OCI-LY1 (cell line): ENCODE measurements around the gene ZBTB47.

Experiments
- H2AFZ ChIP-seq: fragments of 200-600 bp; sonication (generic), shearing (Covaris generic); 2 replicates; pipeline ENCODE4 v1.6.0; 2014; ENCODE audit warnings: antibody characterized with exemption, mild to moderate bottlenecking, low read length
- H3F3A ChIP-seq: fragments of 200-600 bp; sonication (generic), shearing (Covaris generic); 2 replicates; pipeline ENCODE4 v1.6.0; 2014; ENCODE audit warnings: mild to moderate bottlenecking, antibody characterized with exemption, low read length, moderate library complexity; ENCODE audit not compliant: insufficient read depth
- H3K27ac ChIP-seq: fragments of 200-600 bp; sonication (generic); 2 replicates; pipeline ENCODE4 v1.5.1; 2014; ENCODE audit warnings: low read length, mixed run types, mild to moderate bottlenecking, low read depth; ENCODE audit not compliant: poor library complexity, severe bottlenecking
- H3K27me3 ChIP-seq: fragments of 200-600 bp; sonication (generic); 2 replicates; pipeline ENCODE4 v1.6.0; 2014; ENCODE audit warnings: antibody characterized with exemption, mild to moderate bottlenecking, low read length, moderate library complexity; ENCODE audit not compliant: insufficient read depth
- H3K36me3 ChIP-seq: fragments of 200-600 bp; sonication (generic); 2 replicates; pipeline ENCODE4 v1.6.1; 2014; ENCODE audit warnings: mild to moderate bottlenecking, antibody characterized with exemption, low read length, moderate library complexity, mixed read lengths; ENCODE audit not compliant: insufficient read depth
- H3K4me1 ChIP-seq: fragments of 200-600 bp; sonication (generic); 2 replicates; pipeline ENCODE4 v1.5.1; 2014; ENCODE audit warnings: mild to moderate bottlenecking, low read length, moderate library complexity; ENCODE audit not compliant: insufficient read depth, severe bottlenecking
- H3K4me2 ChIP-seq: fragments of 200-600 bp; sonication (generic), shearing (Covaris generic); 2 replicates; pipeline ENCODE4 v1.6.1; 2014; ENCODE audit warnings: low read length
- H3K4me3 ChIP-seq: fragments of 200-600 bp; sonication (generic); 2 replicates; pipeline ENCODE4 v1.5.1; 2014; ENCODE audit warnings: low read length, low read depth, mild to moderate bottlenecking, mixed read lengths; ENCODE audit not compliant: poor library complexity, severe bottlenecking
- H3K79me2 ChIP-seq: fragments of 200-600 bp; shearing (Covaris generic); 2 replicates; pipeline ENCODE4 v1.6.1; 2016; ENCODE audit warnings: mixed run types, low read length, mixed read lengths; ENCODE audit not compliant: insufficient read depth
- H3K9ac ChIP-seq: fragments of 200-600 bp; sonication (generic), shearing (Covaris generic); 2 replicates; pipeline ENCODE4 v1.6.1; 2014; ENCODE audit warnings: mild to moderate bottlenecking, low read length, mixed read lengths
- H3K9me2 ChIP-seq: fragments of 200-600 bp; sonication (generic), shearing (Covaris generic); 2 replicates; pipeline ENCODE4 v1.6.1; 2014; ENCODE audit warnings: low read depth, mild to moderate bottlenecking, low read length, mixed read lengths
- H3K9me3 ChIP-seq: fragments of 200-600 bp; shearing (Covaris generic); 2 replicates; pipeline ENCODE4 v1.6.1; 2014; ENCODE audit warnings: low read length, mixed read lengths
- H4K20me1 ChIP-seq: fragments of 200-600 bp; sonication (generic), shearing (Covaris generic); 2 replicates; pipeline ENCODE4 v1.6.0; 2016; ENCODE audit warnings: mild to moderate bottlenecking, low read length; ENCODE audit not compliant: insufficient read depth
- EZH2 ChIP-seq: fragments of 200-600 bp; sonication (generic), shearing (Covaris generic); IDR thresholded peaks from 2 replicates; pipeline ENCODE4 v1.8.0; 2017; ENCODE audit warnings: borderline replicate concordance, mixed run types, mild to moderate bottlenecking, antibody characterized with exemption, low read length, moderate library complexity, mixed read lengths
- TF ChIP-seq, protein P1 (sequence below): fragments of 200-600 bp; sonication (generic), shearing (Covaris generic); IDR thresholded peaks from 2 replicates; pipeline ENCODE4 v1.5.1; 2017; ENCODE audit warnings: mild to moderate bottlenecking, antibody characterized with exemption, low read length, moderate library complexity, mixed read lengths

ZBTB47 gene

DNA sequence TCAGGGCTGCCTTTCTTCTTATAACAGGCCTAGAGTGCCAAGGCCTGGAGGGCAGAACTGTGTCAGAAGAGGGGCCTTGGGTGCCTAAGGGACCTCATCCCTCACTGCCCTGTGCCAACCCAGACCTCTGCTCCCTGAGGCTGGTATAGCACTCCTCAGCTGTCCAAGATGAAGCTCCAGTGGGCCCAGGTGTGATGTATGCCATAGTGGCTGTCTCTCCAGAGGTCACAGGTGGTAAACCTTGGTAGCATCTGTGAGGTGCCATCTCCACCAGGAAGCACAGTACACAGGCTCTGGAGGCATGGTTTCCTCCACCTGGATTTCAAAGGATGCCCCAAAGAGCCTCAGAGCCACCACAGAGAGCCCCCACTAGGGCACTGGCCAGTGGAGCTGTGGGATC is 19.6 kb downstream of the ZBTB47 start:
- H3F3A ChIP-seq, result no peaks in the 10 kb centered on the region
- no peaks in the 10 kb centered on the region for H3K27me3 ChIP-seq
- H3K9me3 ChIP-seq, result no peaks in the 10 kb centered on the region
- H3K4me1 ChIP-seq, result no peaks in the 10 kb centered on the region
- no peak overlapping the region for H3K4me2 ChIP-seq
- H3K9me2 ChIP-seq, result no peaks in the 10 kb centered on the region
- H3K79me2 ChIP-seq, result no peaks in the 10 kb centered on the region
- H2AFZ ChIP-seq, result no peak overlapping the region
- no peaks in the 10 kb centered on the region for H4K20me1 ChIP-seq
- H3K4me3 ChIP-seq, result no peak overlapping the region
- H3K27ac ChIP-seq, result no peak overlapping the region
- H3K36me3 ChIP-seq, result no peaks in the 10 kb centered on the region; the same call in 1 of the 2 replicates
- TF ChIP-seq, protein P1, sequence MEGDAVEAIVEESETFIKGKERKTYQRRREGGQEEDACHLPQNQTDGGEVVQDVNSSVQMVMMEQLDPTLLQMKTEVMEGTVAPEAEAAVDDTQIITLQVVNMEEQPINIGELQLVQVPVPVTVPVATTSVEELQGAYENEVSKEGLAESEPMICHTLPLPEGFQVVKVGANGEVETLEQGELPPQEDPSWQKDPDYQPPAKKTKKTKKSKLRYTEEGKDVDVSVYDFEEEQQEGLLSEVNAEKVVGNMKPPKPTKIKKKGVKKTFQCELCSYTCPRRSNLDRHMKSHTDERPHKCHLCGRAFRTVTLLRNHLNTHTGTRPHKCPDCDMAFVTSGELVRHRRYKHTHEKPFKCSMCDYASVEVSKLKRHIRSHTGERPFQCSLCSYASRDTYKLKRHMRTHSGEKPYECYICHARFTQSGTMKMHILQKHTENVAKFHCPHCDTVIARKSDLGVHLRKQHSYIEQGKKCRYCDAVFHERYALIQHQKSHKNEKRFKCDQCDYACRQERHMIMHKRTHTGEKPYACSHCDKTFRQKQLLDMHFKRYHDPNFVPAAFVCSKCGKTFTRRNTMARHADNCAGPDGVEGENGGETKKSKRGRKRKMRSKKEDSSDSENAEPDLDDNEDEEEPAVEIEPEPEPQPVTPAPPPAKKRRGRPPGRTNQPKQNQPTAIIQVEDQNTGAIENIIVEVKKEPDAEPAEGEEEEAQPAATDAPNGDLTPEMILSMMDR, result no peak
- TF ChIP-seq EZH2, result no peak
- no peak overlapping the region for H3K9ac ChIP-seq

DNA sequence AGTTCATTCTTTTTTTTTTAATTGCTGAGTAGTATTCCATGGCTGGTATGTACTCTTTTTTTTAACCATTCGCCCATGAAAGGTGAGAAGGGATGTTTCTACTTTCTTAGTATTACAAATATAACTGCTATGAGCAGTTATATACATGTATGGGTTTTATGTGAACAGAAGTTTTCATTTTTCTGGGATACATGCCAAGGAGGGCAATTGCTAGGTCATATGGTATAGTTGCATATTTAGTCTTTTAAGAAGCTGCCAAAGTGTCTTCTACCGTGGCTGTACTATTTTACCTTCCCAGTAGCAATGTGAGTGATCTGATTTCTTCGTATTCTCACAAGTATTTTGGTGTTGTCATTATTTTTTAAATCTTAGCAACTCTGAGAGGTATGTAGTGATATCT is 20.6 kb downstream of the ZBTB47 start:
- H3K9ac ChIP-seq, result no peak overlapping the region
- no peak overlapping the region for H2AFZ ChIP-seq
- no peaks in the 10 kb centered on the region for H3K79me2 ChIP-seq
- H3F3A ChIP-seq, result no peaks in the 10 kb centered on the region
- H3K27ac ChIP-seq, result no peak overlapping the region
- H3K9me3 ChIP-seq, result no peaks in the 10 kb centered on the region
- no peaks in the 10 kb centered on the region for H3K4me1 ChIP-seq
- no peaks in the 10 kb centered on the region; the same call in 1 of the 2 replicates for H3K36me3 ChIP-seq
- no peak overlapping the region for H3K4me3 ChIP-seq
- H4K20me1 ChIP-seq, result no peaks in the 10 kb centered on the region
- no peaks in the 10 kb centered on the region for H3K27me3 ChIP-seq
- no peak overlapping the region for H3K4me2 ChIP-seq
- no peaks in the 10 kb centered on the region for H3K9me2 ChIP-seq
- TF ChIP-seq EZH2, result no peak
- TF ChIP-seq, protein P1, result no peak

DNA sequence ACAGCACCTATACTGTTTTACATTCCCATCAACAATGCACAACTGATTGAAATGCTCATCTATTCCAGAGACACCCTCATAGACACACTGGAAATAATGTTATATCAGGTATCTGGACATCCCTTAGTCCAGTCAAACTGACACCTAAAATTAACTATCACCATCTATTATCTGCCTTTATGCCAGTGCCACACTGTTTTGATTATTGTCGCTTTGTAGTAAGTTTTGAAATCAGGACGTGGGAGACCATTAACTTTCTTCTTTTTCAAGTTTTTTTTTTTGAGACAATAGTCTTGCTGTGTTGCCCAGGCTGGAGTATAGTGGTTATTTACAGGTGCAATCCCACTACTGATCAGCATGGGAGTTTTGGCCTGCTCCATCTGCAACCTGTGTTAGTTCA is 22.4 kb downstream of the ZBTB47 start:
- Histone ChIP-seq H3K9me2 (no peaks in the 10 kb centered on the region), H3F3A (no peaks in the 10 kb centered on the region), H3K9me3 (no peaks in the 10 kb centered on the region), H3K4me3 (no peak overlapping the region), H2AFZ (no peak overlapping the region), H4K20me1 (no peaks in the 10 kb centered on the region), H3K9ac (no peak overlapping the region), H3K27me3 (no peaks in the 10 kb centered on the region), H3K36me3 (no peaks in the 10 kb centered on the region; the same call in 1 of the 2 replicates), H3K27ac (no peak overlapping the region), H3K4me1 (no peaks in the 10 kb centered on the region), H3K79me2 (no peaks in the 10 kb centered on the region), H3K4me2 (no peak overlapping the region)
- no peak for TF ChIP-seq EZH2
- TF ChIP-seq, protein P1, result no peak
